Left ventricle myocardium inferior (tissue), 1 donor: ENCODE data around the gene ADCY9. TPM values are rescaled to one million over a fixed set of nuclear protein-coding genes. Genes with fewer than 3 reads are reported as not detected.

ENCODE experiments used
- DNase-seq: peaks from one replicate; pipeline ENCODE4 v3.0.0-alpha.2; 2020
- H3K27ac ChIP-seq: fragments of 200-600 bp; replicated peaks from 2 replicates; pipeline ENCODE4 v1.8.0; 2021
- H3K27me3 ChIP-seq: fragments of 200-600 bp; 2 replicates; pipeline ENCODE4 v1.8.0; 2021; ENCODE audit warnings: low read depth
- H3K36me3 ChIP-seq: fragments of 200-600 bp; 2 replicates; pipeline ENCODE4 v1.8.0; 2021
- H3K4me1 ChIP-seq: fragments of 200-600 bp; 2 replicates; pipeline ENCODE4 v1.8.0; 2021
- H3K4me3 ChIP-seq: fragments of 200-600 bp; 2 replicates; pipeline ENCODE4 v1.8.0; 2021; ENCODE audit warnings: mild to moderate bottlenecking, moderate library complexity
- H3K9me3 ChIP-seq: fragments of 200-600 bp; replicated peaks from 2 replicates; pipeline ENCODE4 v1.8.0; 2021
- intact Hi-C: fragments of 100-400 bp; cut with micrococcal nuclease; formaldehyde crosslinking; loops from one replicate; pipeline ENCODE4 v1.11.0; 2022
- total RNA-seq: library from RNA; stranded (reverse); fragmentation: NEBNext Ultra II Directional; extraction: Animal tissue kit (Norgen Biotek cat#: 25700); gene quantifications from one replicate; pipeline ENCODE4 v1.2.1, GENCODE V29; 2021
- TF ChIP-seq, protein P1 (sequence below): fragments of 200-600 bp; IDR thresholded peaks from 2 replicates; pipeline ENCODE4 v1.8.0; 2021; ENCODE audit warnings: antibody characterized with exemption, mild to moderate bottlenecking, borderline replicate concordance
- donor health status: DM: no; HTN: yes; CAD: no; lungs with severe emphysema.

ADCY9 gene
- total RNA-seq, 1 donor from 2014 or later: 44.3 TPM

DNA sequence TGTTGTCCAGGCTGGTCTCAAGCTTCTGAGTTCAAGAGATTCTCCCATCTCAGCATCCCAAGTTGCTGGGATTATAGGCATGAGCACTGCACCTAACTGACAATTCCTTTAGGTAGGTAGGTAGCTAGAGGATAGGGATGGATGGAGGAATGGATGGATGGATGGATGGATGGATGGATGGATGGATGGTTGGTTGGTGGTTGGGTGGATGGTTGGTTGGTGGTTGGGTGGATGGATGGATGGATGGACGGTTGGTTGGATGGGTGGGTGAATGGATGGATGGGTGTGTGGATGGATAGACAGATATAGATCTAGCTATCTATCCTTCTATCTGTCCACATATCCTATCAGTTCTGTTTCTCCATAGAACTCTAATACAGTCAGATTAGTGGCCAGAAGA is 19.3 kb upstream of the ADCY9 start:
- H3K9me3 ChIP-seq: no peaks in the 10 kb centered on the region
- no peaks in the 10 kb centered on the region for H3K27me3 ChIP-seq
- no peaks in the 10 kb centered on the region for H3K36me3 ChIP-seq
- no peak for DNase-seq
- H3K4me3 ChIP-seq: no peak overlapping the region
- H3K27ac ChIP-seq: no peak overlapping the region
- TF ChIP-seq, protein P1, sequence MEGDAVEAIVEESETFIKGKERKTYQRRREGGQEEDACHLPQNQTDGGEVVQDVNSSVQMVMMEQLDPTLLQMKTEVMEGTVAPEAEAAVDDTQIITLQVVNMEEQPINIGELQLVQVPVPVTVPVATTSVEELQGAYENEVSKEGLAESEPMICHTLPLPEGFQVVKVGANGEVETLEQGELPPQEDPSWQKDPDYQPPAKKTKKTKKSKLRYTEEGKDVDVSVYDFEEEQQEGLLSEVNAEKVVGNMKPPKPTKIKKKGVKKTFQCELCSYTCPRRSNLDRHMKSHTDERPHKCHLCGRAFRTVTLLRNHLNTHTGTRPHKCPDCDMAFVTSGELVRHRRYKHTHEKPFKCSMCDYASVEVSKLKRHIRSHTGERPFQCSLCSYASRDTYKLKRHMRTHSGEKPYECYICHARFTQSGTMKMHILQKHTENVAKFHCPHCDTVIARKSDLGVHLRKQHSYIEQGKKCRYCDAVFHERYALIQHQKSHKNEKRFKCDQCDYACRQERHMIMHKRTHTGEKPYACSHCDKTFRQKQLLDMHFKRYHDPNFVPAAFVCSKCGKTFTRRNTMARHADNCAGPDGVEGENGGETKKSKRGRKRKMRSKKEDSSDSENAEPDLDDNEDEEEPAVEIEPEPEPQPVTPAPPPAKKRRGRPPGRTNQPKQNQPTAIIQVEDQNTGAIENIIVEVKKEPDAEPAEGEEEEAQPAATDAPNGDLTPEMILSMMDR: no peak
- no peaks in the 10 kb centered on the region for H3K4me1 ChIP-seq
- intact Hi-C loops: no loop called here

DNA sequence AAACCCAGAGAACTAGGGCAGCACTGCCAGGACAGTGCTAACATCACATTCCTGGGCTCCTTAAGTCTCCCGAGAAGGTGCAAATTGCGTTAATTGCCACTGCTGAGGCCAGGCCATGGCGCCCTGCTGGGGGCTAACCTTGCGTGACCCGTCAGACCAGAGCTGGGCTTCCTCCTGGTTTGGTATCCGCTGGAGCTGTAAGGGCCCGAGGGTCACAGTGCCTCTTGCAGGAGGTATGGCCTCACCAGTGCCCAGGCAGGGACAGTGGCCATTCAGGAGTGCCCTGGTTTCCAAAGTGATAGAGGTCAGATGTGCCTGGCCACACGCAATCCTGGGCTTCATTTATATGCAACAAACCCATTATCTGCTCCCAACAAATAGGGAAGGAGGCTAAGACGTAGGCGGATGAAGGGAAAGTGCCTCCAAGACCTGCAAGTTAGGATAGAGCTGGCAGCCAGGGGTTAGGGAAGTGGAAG is 17.7 kb upstream of the ADCY9 start:
- intact Hi-C loops: no loop called here
- H3K36me3 ChIP-seq: no peaks in the 10 kb centered on the region
- no peaks in the 10 kb centered on the region for H3K9me3 ChIP-seq
- H3K27ac ChIP-seq: no peak overlapping the region
- H3K4me1 ChIP-seq: no peaks in the 10 kb centered on the region
- DNase-seq: no peak
- no peaks in the 10 kb centered on the region for H3K27me3 ChIP-seq
- H3K4me3 ChIP-seq: no peak overlapping the region
- TF ChIP-seq, protein P1: no peak

DNA sequence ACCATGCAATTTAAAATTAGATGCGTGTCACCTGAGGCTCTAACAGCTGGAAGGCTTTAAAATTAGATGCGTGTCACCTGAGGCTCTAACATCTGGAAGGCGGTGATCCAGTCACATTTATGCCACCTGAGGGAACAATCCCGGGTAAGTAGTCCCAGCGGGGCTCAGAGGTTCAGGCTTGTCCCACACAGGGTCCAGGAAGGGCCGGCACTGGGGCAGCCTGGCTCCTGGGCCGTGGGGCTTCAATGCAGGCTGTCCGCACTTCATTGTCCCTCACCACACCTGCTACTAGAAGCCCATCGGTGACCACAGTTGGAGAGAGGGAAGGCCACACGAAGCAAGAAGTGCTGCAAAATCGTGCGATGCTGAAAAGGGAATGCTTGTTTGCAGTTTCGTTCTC is 15.4 kb upstream of the ADCY9 start:
- intact Hi-C loops: no loop called here

DNA sequence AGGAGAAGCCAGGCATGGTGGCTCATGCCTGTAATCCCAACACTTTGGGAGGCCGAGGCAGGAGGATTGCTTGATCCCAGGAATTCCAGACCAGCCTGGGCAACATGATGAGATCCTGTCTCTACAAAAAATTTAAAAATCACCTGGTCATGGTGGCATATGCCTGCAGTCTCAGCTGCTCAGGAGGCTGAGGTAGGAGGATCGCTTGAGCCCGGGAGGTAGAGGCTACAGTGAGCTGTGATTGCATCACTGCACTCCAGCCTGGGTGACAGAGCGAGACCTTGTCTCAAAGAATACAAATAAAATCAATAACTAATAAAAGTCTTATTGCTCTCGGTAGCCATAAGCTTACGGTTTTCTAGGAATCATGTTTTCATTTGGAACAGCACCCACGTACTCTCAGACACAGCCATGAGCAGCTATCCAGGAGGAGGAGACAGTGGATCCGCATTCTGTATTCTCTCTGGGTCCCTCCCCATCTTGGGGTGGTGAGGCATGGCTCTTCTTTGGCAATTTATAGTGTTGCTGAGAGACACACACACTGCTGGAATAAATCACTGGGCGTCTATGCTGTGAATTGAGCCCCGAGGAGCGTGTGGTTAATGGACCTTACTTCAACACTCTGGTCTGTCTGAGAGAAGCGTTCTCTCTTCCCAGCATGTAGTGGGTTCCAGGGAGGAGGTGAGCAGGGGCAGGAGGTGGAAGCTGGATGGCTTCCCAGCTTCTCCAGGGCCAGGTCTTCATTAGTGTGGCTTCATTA is 8.5 kb upstream of the ADCY9 start:
- no peak overlapping the region for H3K27ac ChIP-seq
- H3K27me3 ChIP-seq: no peaks in the 10 kb centered on the region
- intact Hi-C loops: no loop called here
- H3K4me1 ChIP-seq: no peaks in the 10 kb centered on the region
- TF ChIP-seq, protein P1: no peak
- H3K4me3 ChIP-seq: no peak overlapping the region
- H3K36me3 ChIP-seq: no peaks in the 10 kb centered on the region
- no peak for DNase-seq
- H3K9me3 ChIP-seq: no peaks in the 10 kb centered on the region

More for the DNA sequence above, 15.4 kb upstream of the ADCY9 start:
- no peaks in the 10 kb centered on the region for H3K36me3 ChIP-seq
- DNase-seq: no peak
- no peaks in the 10 kb centered on the region for H3K4me1 ChIP-seq
- no peaks in the 10 kb centered on the region for H3K27me3 ChIP-seq
- H3K9me3 ChIP-seq: no peaks in the 10 kb centered on the region
- H3K4me3 ChIP-seq: no peak overlapping the region
- H3K27ac ChIP-seq: no peak overlapping the region
- TF ChIP-seq, protein P1: no peak

DNA sequence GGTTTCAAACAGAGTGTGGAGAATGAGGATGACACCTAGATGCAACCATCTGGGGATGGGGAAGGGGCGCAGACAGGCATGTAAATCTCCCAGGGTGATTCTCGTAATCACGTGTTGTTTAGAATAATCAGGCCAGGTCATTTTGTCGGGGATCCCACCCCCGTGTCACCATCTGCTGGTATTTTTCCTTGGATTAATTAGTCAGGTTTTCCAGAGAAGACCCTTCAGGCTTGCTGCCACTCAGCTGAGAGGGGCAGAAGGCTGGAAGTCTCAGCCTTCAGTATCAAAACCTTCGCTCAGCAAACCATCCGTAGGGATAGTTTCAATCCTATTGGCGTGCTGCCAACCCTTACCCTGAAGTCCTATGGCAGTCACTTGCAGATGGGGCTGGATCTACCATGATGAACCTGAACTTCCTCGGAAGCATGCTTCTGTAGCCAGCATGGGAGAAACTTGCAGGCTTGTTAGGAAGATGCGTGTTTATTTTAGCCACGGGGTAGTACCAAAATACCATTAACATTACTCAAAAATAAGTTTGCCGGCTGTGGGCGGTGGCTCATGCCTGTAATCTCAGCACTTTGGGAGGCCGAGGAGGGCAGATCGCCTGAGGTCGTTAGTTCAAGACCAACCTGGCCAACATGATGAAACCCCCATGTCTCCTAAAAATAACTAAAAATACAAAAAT is 7.5 kb upstream of the ADCY9 start:
- H3K36me3 ChIP-seq: no peaks in the 10 kb centered on the region
- no peak overlapping the region for H3K27ac ChIP-seq
- no peak overlapping the region for H3K4me3 ChIP-seq
- no peaks in the 10 kb centered on the region for H3K4me1 ChIP-seq
- H3K9me3 ChIP-seq: no peaks in the 10 kb centered on the region
- DNase-seq: no peak
- H3K27me3 ChIP-seq: no peaks in the 10 kb centered on the region
- intact Hi-C loops: no loop called here
- TF ChIP-seq, protein P1: no peak
